SK-N-SH (cell line): ENCODE measurements around the gene POLG2. TPM values are rescaled to one million over a fixed set of nuclear protein-coding genes. Genes with fewer than 3 reads are reported as not detected.

Experiments used
- CTCF ChIA-PET: fragments of 300-600, 350-600 bp; formaldehyde crosslinking; extraction: SDS; loops from one replicate; lab custom pipeline; 2021; lab: Yijun Ruan, JAX
- POLR2A ChIA-PET: fragments of 350-600 bp; sonication (Branson Sonifier 250); formaldehyde crosslinking; extraction: SDS; loops from one replicate; lab custom pipeline; 2020; ENCODE audit warnings: antibody characterized with exemption, inconsistent platforms; lab: Yijun Ruan, JAX
- DNase-seq: peaks from one replicate; pipeline ENCODE4 v3.0.0; 2012
- H2AFZ ChIP-seq: fragments of 200-600 bp; sonication (generic); 2 replicates; pipeline ENCODE4 v1.8.1; 2016; ENCODE audit warnings: antibody characterized with exemption, mild to moderate bottlenecking, low read depth
- H3F3A ChIP-seq: fragments of 200-600 bp; sonication (generic); replicated peaks from 2 replicates; pipeline ENCODE3; 2016; ENCODE audit warnings: antibody characterized with exemption, mild to moderate bottlenecking; ENCODE audit not compliant: insufficient read depth
- H3K27ac ChIP-seq, 2 experiments: fragments of 200-500 bp in 1 of 2; fragments of 200-600 bp in 1 of 2; sonication (Bioruptor generic) in 1 of 2; sonication (generic), shearing (Covaris generic) in 1 of 2; 2 replicates each; pipeline versions ENCODE4 v1.5.1 to v1.6.1; 2014 to 2016; ENCODE audit warnings: low read depth in 2 of 2, inconsistent platforms in 1 of 2, low read length in 1 of 2, mild to moderate bottlenecking in 1 of 2, mixed read lengths in 1 of 2
- H3K27me3 ChIP-seq: fragments of 200-600 bp; sonication (generic), shearing (Covaris generic); 2 replicates; pipeline ENCODE4 v1.6.1; 2016; ENCODE audit warnings: mixed run types; ENCODE audit not compliant: insufficient read depth
- H3K36me3 ChIP-seq, 2 experiments: fragments of 200-500 bp in 1 of 2; fragments of 200-600 bp in 1 of 2; sonication (Bioruptor generic) in 1 of 2; sonication (generic) in 1 of 2; replicated peaks in 1 of 2; 2 replicates each; pipeline versions ENCODE3 to v1.5.1; 2014 to 2016; ENCODE audit warnings: low read length in 1 of 2, mild to moderate bottlenecking in 1 of 2; ENCODE audit not compliant: insufficient read depth in 2 of 2, control insufficient read depth in 1 of 2
- H3K4me1 ChIP-seq, 2 experiments: fragments of 200-500 bp in 1 of 2; fragments of 200-600 bp in 1 of 2; sonication (Bioruptor generic) in 1 of 2; sonication (generic), shearing (Covaris generic) in 1 of 2; 2 replicates each; pipeline versions ENCODE4 v1.5.1 to v1.6.1; 2014 to 2016; ENCODE audit warnings: low read depth in 1 of 2, low read length in 1 of 2, mixed run types in 1 of 2; ENCODE audit not compliant: insufficient read depth in 2 of 2, control insufficient read depth in 1 of 2
- H3K4me2 ChIP-seq: fragments of 200-600 bp; sonication (generic), shearing (Covaris generic); 2 replicates; pipeline ENCODE4 v1.6.1; 2017; ENCODE audit warnings: mixed run types
- H3K4me3 ChIP-seq, 2 experiments: fragments of 200-500 bp in 1 of 2; fragments of 200-600 bp in 1 of 2; sonication (Bioruptor generic) in 1 of 2; sonication (generic), shearing (Covaris generic) in 1 of 2; 2 replicates each; pipeline versions ENCODE4 v1.5.1 to v1.8.1; 2014 to 2016; ENCODE audit warnings: low read depth in 2 of 2, inconsistent platforms in 1 of 2, low read length in 1 of 2, mild to moderate bottlenecking in 1 of 2, mixed read lengths in 1 of 2, moderate library complexity in 1 of 2
- H3K79me2 ChIP-seq: fragments of 200-600 bp; sonication (generic); 2 replicates; pipeline ENCODE4 v1.8.1; 2017; ENCODE audit warnings: mild to moderate bottlenecking; ENCODE audit not compliant: insufficient read depth
- H3K9ac ChIP-seq: fragments of 200-600 bp; sonication (generic); 2 replicates; pipeline ENCODE4 v1.6.1; 2017; ENCODE audit warnings: mixed run types
- H3K9me2 ChIP-seq: fragments of 200-600 bp; sonication (generic); 2 replicates; pipeline ENCODE4 v1.6.1; 2017; ENCODE audit warnings: mixed run types
- H3K9me3 ChIP-seq: fragments of 200-600 bp; sonication (generic); 2 replicates; pipeline ENCODE4 v1.6.1; 2017; ENCODE audit warnings: mixed run types, mild to moderate bottlenecking, moderate library complexity
- H4K20me1 ChIP-seq: fragments of 200-600 bp; sonication (generic); 2 replicates; pipeline ENCODE4 v1.6.1; 2017; ENCODE audit warnings: mild to moderate bottlenecking, mixed run types; ENCODE audit not compliant: insufficient read depth
- CHD2 ChIP-seq: fragments of 150-350 bp; IDR thresholded peaks from 2 replicates; pipeline ENCODE4 v1.6.1; 2018; ENCODE audit warnings: low read length; ENCODE audit not compliant: partially characterized antibody
- EZH2phosphoT487 ChIP-seq: fragments of 200-600 bp; sonication (generic); IDR thresholded peaks from 2 replicates; pipeline ENCODE4 v1.6.1; 2017; ENCODE audit warnings: low read depth, mixed run types, mild to moderate bottlenecking, antibody characterized with exemption, moderate library complexity, borderline replicate concordance
- MXI1 ChIP-seq: IDR thresholded peaks from 2 replicates; pipeline ENCODE4 v1.6.1; 2012; ENCODE audit warnings: mild to moderate bottlenecking, low read depth, low read length, improper control_type of control experiment
- POLR2AphosphoS5 ChIP-seq: IDR thresholded peaks from 2 replicates; pipeline ENCODE4 v1.6.1; 2012; ENCODE audit warnings: low read depth, low read length
- RCOR1 ChIP-seq: fragments of 150-350 bp; IDR thresholded peaks from 2 replicates; pipeline ENCODE4 v1.6.1; 2017; ENCODE audit warnings: antibody characterized with exemption, low read length
- WGBS: methylation state at CpG from one replicate; pipeline ENCODE4 v1.1.6; 2017; ENCODE audit warnings: low lambda C conversion rate; 5-methylcytosine and 5-hydroxymethylcytosine counted together
- polyA plus RNA-seq, 3 experiments: library from polyadenylated mRNA; depleted of rRNA; stranded (reverse); fragments of >200 nt; gene quantifications; 2 replicates each; pipeline ENCODE4 v1.2.3, GENCODE V29; 2012

The POLG2 gene
- polyA plus RNA-seq, 1 of the 3 experiments (the other 2 are of a cell fraction) = 18.0 TPM

- H3K36me3 ChIP-seq = peaks cover 78% of the 10 kb centered on the region in 2 experiments
- 91% methylated on average over 3 of the region's 3 CpGs for WGBS
- peak overlapping the region in 1 of 2 experiments; percentile 87; a peak in 2 of 4 replicates for H3K27ac ChIP-seq
- H3K4me1 ChIP-seq = peaks cover 34 to 46% of the 10 kb centered on the region in 2 experiments
- H2AFZ ChIP-seq = no peak overlapping the region
- peaks cover 75% of the 10 kb centered on the region for H3K79me2 ChIP-seq
- H3F3A ChIP-seq = peaks cover 86% of the 10 kb centered on the region
- ChIA-PET CTCF (interaction anchor here (0.6 to 13.6 kb wide), 6 partner anchors 11 to 284 kb away, joined by 3 to 122 read pairs (median 6); no protein-coding TSS in a partner anchor), POLR2A (no interaction called here)
- no peak overlapping the region for H3K4me3 ChIP-seq
- no peak overlapping the region for H3K9ac ChIP-seq
- no peaks in the 10 kb centered on the region for H3K9me2 ChIP-seq
- H3K4me2 ChIP-seq = peak overlapping the region; percentile 86; the same call in 1 of the 2 replicates
- H3K27me3 ChIP-seq = no peaks in the 10 kb centered on the region
- H4K20me1 ChIP-seq = peaks cover 86% of the 10 kb centered on the region
- TF ChIP-seq POLR2AphosphoS5 (0 out of 2 replicates have a peak, but pooled peaks have one; percentile 6), RCOR1 (no peak)
- H3K9me3 ChIP-seq = no peaks in the 10 kb centered on the region
- no peak for DNase-seq
Measured at GRCh38 chr17:64502021-64502420, 5.2 kb upstream of the POLG2 start.

GRCh38 chr17:64500862-64501765 is 4.3 kb upstream of the POLG2 start:
- peaks cover 34 to 46% of the 10 kb centered on the region in 2 experiments for H3K4me1 ChIP-seq
- peak overlapping the region; percentile 0; the same call in 1 of the 2 replicates for H3K4me2 ChIP-seq

GRCh38 chr17:64500487-64500859 is 3.6 kb upstream of the POLG2 start:
- H3K4me2 ChIP-seq = peak overlapping the region; percentile 14; the same call in 1 of the 2 replicates
- no peak for DNase-seq
- H3K27ac ChIP-seq = peak overlapping the region; percentile 43 to 87; a peak in 3 of 4 replicates
- peaks cover 85% of the 10 kb centered on the region for H3F3A ChIP-seq
- H3K9me2 ChIP-seq = no peaks in the 10 kb centered on the region
- TF ChIP-seq MXI1 (0 out of 2 replicates have a peak, but pooled peaks have one; percentile 21), EZH2phosphoT487 (no peak)
- CTCF ChIA-PET = interaction anchor here (0.9 to 13.6 kb wide), 3 partner anchors 9 to 80 kb away, joined by 3 to 122 read pairs (median 60); no protein-coding TSS in a partner anchor
- peaks cover 76% of the 10 kb centered on the region for H3K79me2 ChIP-seq
- 91% methylated on average over 8 of the region's 8 CpGs for WGBS
- H3K9ac ChIP-seq = no peak overlapping the region
- no peaks in the 10 kb centered on the region for H3K27me3 ChIP-seq
- no peak overlapping the region for H3K4me3 ChIP-seq
- H3K9me3 ChIP-seq = no peaks in the 10 kb centered on the region
- POLR2A ChIA-PET = no interaction called here
- H3K36me3 ChIP-seq = peaks cover 75 to 78% of the 10 kb centered on the region in 2 experiments
- H3K4me1 ChIP-seq = peaks cover 36 to 48% of the 10 kb centered on the region in 2 experiments
- H4K20me1 ChIP-seq = peaks cover 84% of the 10 kb centered on the region
- no peak overlapping the region for H2AFZ ChIP-seq

More at GRCh38 chr17:64500862-64501765, 4.3 kb upstream of the POLG2 start:
- H2AFZ ChIP-seq = no peak overlapping the region
- peaks cover 86% of the 10 kb centered on the region for H4K20me1 ChIP-seq
- H3K4me3 ChIP-seq = no peak overlapping the region
- H3K9me2 ChIP-seq = no peaks in the 10 kb centered on the region
- H3K27ac ChIP-seq = peak overlapping the region in 1 of 2 experiments; percentile 87; a peak in 2 of 4 replicates
- peak; percentile 18; the same call in 1 of the 2 replicates for TF ChIP-seq POLR2AphosphoS5
- no peak for TF ChIP-seq CHD2
- H3K9ac ChIP-seq = no peak overlapping the region
- H3F3A ChIP-seq = peaks cover 85% of the 10 kb centered on the region
- peaks cover 78% of the 10 kb centered on the region in 2 experiments for H3K36me3 ChIP-seq
- H3K9me3 ChIP-seq = no peaks in the 10 kb centered on the region
- DNase-seq = no peak
- peaks cover 75% of the 10 kb centered on the region for H3K79me2 ChIP-seq
- ChIA-PET POLR2A (no interaction called here), CTCF (interaction anchor here (0.6 to 13.6 kb wide), 5 partner anchors 10 to 284 kb away, joined by 3 to 122 read pairs (median 3); no protein-coding TSS in a partner anchor)
- H3K27me3 ChIP-seq = no peaks in the 10 kb centered on the region
- WGBS = 89% methylated on average over 11 of the region's 11 CpGs
